Measurements from ENCODE around the gene PTPRG.
"Not testable (repeated sequence)": the region's sequence is repeated elsewhere in the genome, so short reads cannot be mapped to it uniquely, and the experiment has no call there.

PTPRG gene

GRCh38 chr3:61682671-61683548 is 121.5 kb downstream of the PTPRG start:
- no peak for DNase-seq

GRCh38 chr3:61683549-61684236 is 122.3 kb downstream of the PTPRG start:
- no peak for DNase-seq

GRCh38 chr3:61684386-61684785 is 123.0 kb downstream of the PTPRG start:
- no peak for DNase-seq

GRCh38 chr3:61685755-61686154 is 124.4 kb downstream of the PTPRG start:
- no peak for DNase-seq

- DNase-seq, result no peak
Observed at GRCh38 chr3:61686228-61686648, 124.9 kb downstream of the PTPRG start.

- no peak for DNase-seq
Observed at GRCh38 chr3:61687206-61687605, 125.8 kb downstream of the PTPRG start.

GRCh38 chr3:61687663-61688306 is 126.4 kb downstream of the PTPRG start:
- DNase-seq, result no peak

GRCh38 chr3:61688307-61688984 is 127.1 kb downstream of the PTPRG start:
- peak in 1 of 51 donors; percentile 2 for DNase-seq

GRCh38 chr3:61690016-61690415 is 128.6 kb downstream of the PTPRG start:
- DNase-seq, result no peak

- DNase-seq, result no peak
Observed at GRCh38 chr3:61691466-61691865, 130.1 kb downstream of the PTPRG start.

- DNase-seq, result no peak
Observed at GRCh38 chr3:61697301-61697700, 135.9 kb downstream of the PTPRG start.

GRCh38 chr3:61698278-61699072 is 137.1 kb downstream of the PTPRG start:
- not testable (repeated sequence) for DNase-seq

- peak in 1 of 51 donors; percentile 34 for DNase-seq
Observed at GRCh38 chr3:61699622-61700021, 138.3 kb downstream of the PTPRG start.

- DNase-seq, result no peak
Observed at GRCh38 chr3:61701011-61701410, 139.6 kb downstream of the PTPRG start.

- DNase-seq, result no peak
Observed at GRCh38 chr3:61702453-61702852, 141.1 kb downstream of the PTPRG start.

GRCh38 chr3:61704807-61705206 is 143.4 kb downstream of the PTPRG start:
- DNase-seq, result no peak

GRCh38 chr3:61707492-61707891 is 146.1 kb downstream of the PTPRG start:
- DNase-seq, result no peak

- not testable (repeated sequence) for DNase-seq
Observed at GRCh38 chr3:61710920-61711319, 149.5 kb downstream of the PTPRG start.

- DNase-seq, result no peak
Observed at GRCh38 chr3:61714225-61714624, 152.9 kb downstream of the PTPRG start.

GRCh38 chr3:61715886-61716527 is 154.6 kb downstream of the PTPRG start:
- DNase-seq, result no peak

Data from hypothalamus (tissue), 51 donors.